Anterior cingulate cortex (tissue), 58 donors: ENCODE data around the gene TMEM178A.
"Not testable (repeated sequence)": the region's sequence is repeated elsewhere in the genome, so short reads cannot be mapped to it uniquely, and the experiment has no call there.

ENCODE experiments used
- DNase-seq, 58 donors: peaks; one replicate each; lab custom pipeline; 2025; lab: John Stamatoyannopoulos, UW

The TMEM178A gene

DNA sequence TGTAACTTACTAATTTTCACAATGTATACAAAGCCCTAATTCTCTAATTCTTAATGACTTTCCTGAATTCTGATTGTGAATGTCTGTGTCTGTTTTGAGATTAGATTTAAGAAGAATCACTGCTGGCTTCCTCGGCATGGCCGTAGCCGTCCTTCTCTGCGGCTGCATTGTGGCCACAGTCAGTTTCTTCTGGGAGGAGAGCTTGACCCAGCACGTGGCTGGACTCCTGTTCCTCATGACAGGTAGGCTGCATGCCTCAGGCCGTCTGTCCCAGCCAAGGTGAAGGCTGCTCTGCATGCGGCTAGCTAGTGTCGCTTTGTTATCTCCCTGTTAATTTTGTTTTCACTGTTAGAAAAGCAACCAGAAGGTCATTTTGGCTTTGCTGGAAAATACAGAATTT is 41.2 kb downstream of the TMEM178A start:
- DNase-seq: no peak

GRCh38 chr2:39708003-39708402 is 42.3 kb downstream of the TMEM178A start:
- no peak for DNase-seq

- DNase-seq: no peak
These were observed 45.1 kb downstream of the TMEM178A start for GRCh38 chr2:39710807-39711206.

DNA sequence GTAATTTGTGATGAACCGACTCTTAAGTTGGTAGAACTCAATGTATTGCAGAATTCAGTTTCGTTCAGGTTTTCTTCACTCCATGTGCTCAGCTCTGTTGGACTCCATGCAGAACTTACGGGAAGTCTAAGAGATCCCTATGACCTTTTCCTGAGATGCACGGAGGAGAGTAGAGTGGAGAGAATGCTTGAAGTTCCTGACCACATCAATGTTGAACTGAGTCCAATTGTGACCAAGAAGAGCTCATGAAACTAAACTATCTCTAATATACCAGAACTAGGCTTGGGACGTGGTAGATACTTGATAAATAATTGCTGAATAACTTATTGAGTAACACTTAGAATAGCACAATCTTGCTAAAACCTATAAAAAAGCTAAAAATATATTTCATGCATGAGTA is 47.2 kb downstream of the TMEM178A start:
- DNase-seq: no peak

GRCh38 chr2:39715095-39715494 is 49.4 kb downstream of the TMEM178A start:
- DNase-seq: peak in 1 of 58 donors; percentile 60

GRCh38 chr2:39715822-39716221 is 50.1 kb downstream of the TMEM178A start:
- DNase-seq: no peak

DNA sequence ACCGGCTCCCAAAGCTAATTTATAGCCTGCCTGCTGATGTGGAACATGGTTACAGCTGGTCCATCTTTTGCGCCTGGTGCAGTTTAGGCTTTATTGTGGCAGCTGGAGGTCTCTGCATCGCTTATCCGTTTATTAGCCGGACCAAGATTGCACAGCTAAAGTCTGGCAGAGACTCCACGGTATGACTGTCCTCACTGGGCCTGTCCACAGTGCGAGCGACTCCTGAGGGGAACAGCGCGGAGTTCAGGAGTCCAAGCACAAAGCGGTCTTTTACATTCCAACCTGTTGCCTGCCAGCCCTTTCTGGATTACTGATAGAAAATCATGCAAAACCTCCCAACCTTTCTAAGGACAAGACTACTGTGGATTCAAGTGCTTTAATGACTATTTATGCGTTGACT is 51.4 kb downstream of the TMEM178A start:
- no peak for DNase-seq

DNA sequence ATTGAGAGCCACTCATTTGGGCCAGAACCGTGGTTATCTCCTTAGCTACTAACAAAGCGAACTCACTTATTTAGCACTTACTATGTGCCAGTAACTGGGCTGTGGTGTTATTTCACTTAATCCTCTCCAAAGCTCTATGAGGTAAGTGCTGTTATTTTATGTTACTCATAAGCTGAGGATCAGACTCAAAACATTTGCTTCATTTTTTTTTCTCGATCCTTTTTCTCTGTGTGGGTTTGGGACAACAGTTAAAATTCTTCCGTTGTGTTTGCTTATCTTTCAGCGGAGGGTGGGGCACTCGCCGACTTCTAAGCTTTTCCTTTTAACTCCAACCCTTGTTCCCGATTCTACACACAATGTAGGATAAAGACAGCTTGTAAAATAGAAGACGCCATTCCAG is 52.8 kb downstream of the TMEM178A start:
- DNase-seq: no peak

DNA sequence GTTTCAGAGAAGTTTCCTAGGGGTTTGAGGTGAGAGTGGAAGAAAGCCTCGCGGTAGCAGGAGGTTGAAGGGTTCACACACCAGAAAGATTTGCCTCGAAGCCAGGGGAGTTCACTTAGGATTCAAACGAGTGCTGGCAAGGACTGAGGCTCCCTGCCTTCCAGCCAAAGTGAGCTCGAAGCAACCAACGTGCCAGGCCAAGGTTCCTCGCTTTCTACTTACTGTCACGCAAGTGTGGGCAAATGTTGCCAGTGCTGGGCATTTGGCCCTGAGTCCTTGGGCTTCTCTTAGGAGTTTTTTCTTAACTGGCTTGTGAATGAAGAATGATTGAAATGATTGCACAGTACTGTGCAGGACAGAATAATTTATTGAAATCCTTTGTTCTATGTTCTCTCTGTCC is 53.6 kb downstream of the TMEM178A start:
- peak in 48 of 58 donors; percentile 7 to 90 (median 54) for DNase-seq

- DNase-seq: no peak
These were observed 55.3 kb downstream of the TMEM178A start for GRCh38 chr2:39720970-39721369.

- no peak for DNase-seq
These were observed 57.8 kb downstream of the TMEM178A start for GRCh38 chr2:39723497-39723896.

GRCh38 chr2:39723946-39724827 is 58.5 kb downstream of the TMEM178A start:
- no peak for DNase-seq

GRCh38 chr2:39724828-39725144 is 59.1 kb downstream of the TMEM178A start:
- no peak for DNase-seq

- DNase-seq: no peak
These were observed 59.7 kb downstream of the TMEM178A start for GRCh38 chr2:39725401-39725800.

- not testable (repeated sequence) for DNase-seq
These were observed 62.4 kb downstream of the TMEM178A start for GRCh38 chr2:39728085-39728484.

- peak in 7 of 58 donors; percentile 5 to 31 (median 22) for DNase-seq
These were observed 63.2 kb downstream of the TMEM178A start for GRCh38 chr2:39728941-39729351.

DNA sequence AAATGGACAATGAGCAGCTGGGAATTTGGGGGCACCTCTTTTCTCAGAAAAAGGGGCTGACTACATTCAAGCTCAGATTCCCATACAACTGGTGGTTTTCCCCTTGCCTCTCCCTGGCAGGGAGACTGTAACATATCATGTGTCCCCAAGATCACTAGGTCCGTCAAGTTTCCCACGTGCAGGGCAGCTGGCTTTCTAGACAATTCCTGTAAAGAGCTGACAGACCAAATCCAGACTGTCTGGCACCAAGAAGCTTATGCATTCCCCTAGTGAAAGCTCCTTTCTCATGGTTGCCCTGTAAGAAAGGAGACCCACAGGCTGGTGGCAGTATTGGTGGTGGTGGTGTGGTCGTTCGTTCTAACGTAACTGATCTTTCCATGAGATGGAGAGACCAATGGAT is 64.6 kb downstream of the TMEM178A start:
- no peak for DNase-seq

GRCh38 chr2:39730685-39731302 is 65.1 kb downstream of the TMEM178A start:
- DNase-seq: no peak

- no peak for DNase-seq
These were observed 65.8 kb downstream of the TMEM178A start for GRCh38 chr2:39731546-39731945.

DNA sequence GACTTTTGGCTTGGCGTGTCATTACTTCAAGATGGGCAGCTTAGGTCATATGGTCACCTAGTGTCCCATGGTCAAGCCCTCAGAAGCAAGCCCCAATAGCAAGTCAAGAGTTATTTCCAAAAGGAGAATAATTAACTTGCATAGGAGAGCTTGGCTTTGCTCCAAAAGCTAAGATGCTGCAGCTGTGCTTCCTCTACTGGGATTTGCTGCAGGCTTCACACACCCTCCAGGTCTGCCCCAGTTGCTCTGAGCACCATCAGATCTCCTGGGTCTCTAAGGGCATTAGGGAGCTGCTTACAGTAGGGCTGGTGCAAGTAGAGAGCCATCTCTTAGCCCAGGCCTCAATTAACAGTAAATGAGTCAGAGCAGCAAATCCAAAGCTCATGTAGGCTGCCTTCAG is 66.8 kb downstream of the TMEM178A start:
- DNase-seq: no peak

DNA sequence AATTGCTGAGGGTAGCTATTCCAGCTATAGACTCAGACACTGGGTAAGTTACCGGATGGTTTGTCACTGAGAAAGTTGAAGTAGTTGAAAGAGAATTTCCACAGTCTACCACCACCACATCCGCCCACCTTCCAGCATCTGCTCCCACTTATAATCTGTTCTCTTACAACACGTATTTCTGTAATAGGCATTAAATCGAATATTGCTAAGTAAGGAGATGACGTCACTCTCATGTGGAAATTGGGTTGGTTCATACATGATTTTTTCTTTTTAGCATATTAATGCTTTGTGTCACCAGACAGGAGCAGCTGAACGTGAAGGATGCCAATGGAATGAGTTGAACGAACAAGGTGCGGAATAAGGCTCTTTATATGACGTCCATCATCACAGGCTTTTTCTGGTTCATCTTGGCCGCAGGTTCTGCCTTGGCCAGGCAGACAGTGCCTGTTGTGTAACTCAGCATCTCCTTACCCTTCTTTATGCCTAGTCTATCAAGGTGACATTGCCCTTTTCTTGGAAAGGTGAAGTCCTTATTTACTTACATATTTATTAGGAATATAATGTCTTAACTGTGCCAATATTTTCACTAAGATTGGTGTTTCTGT is 67.5 kb downstream of the TMEM178A start:
- peak in 4 of 58 donors; percentile 10 to 33 (median 20) for DNase-seq

- DNase-seq: no peak
These were observed 68.7 kb downstream of the TMEM178A start for GRCh38 chr2:39734445-39734844.
